ENCODE results near the gene CALCR.

DNA sequence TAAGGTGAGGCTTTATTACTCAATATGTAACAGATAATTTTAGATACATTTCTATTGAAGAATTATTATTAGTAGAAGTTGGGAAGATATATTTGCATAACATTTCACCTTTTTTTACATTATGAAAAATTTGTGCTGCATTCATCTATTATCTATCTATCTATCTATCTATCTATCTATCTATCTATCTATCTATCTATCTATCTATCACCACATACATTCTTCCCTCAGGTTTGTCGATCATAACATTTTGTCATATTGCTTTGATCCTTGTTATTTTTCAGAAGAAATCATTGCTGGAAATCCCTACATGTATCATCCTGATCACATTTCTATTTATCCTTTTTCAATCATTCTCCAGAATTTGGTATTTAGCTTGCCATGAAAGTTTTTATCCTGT lies 49.3 kb upstream of the CALCR start:
- no peak for TF ChIP-seq EZH2phosphoT487 (IDR thresholded peaks at IDR 0.05; ENCODE audit: borderline replicate concordance, low read length)
- TF ChIP-seq CTCF (conservative IDR thresholded peaks at IDR 0.05; ENCODE audit: low read depth, low read length) = no peak
- TF ChIP-seq EZH2 (IDR thresholded peaks at IDR 0.05; ENCODE audit: low read length, unreplicated experiment) = no peak
